Panc1 (cell line): ENCODE data around the gene GNAO1. TPM values are rescaled to one million over a fixed set of nuclear protein-coding genes. Genes with fewer than 3 reads are reported as not detected.
A peak's percentile ranks its signal among the peaks of the same experiment; 100 is the strongest.

Experiments used
- ATAC-seq: fragments of 200-7000 bp; cut with Tn5 transposase; 2 replicates; pipeline ENCODE4 v1.9.1; 2020; ENCODE audit warnings: mild to moderate bottlenecking, moderate library complexity
- BruUV-seq: library from RNA; stranded (reverse); fragments of 400-500 nt; replicated peaks from 2 replicates; lab custom pipeline; 2021; lab: Mats Ljungman, UMichigan
- CTCF ChIA-PET: fragments of 300-600 bp; sonication (Branson Sonifier 250); formaldehyde crosslinking; loops from one replicate; lab custom pipeline; 2022; ENCODE audit warnings: antibody characterized with exemption; lab: Charles Lee
- POLR2A ChIA-PET: fragments of 300-600 bp; sonication (Branson Sonifier 250); formaldehyde crosslinking; loops from one replicate; lab custom pipeline; 2022; ENCODE audit warnings: antibody characterized with exemption; lab: Charles Lee
- DNase-seq: peaks from one replicate; pipeline ENCODE4 v3.0.0-alpha.2; 2010; ENCODE audit warnings: low read depth, low spot score
- H3K27ac ChIP-seq: 2 replicates; pipeline ENCODE4 v1.5.1; 2011; ENCODE audit warnings: mild to moderate bottlenecking, low read length, inconsistent platforms
- H3K27me3 ChIP-seq: fragments of 200-500 bp; sonication (Bioruptor generic); 2 replicates; pipeline ENCODE4 v1.6.0; 2014; ENCODE audit warnings: low read length, inconsistent platforms; ENCODE audit not compliant: control insufficient read depth, insufficient read depth
- H3K36me3 ChIP-seq: fragments of 200-500 bp; sonication (Bioruptor generic); 2 replicates; pipeline ENCODE4 v1.5.1; 2014; ENCODE audit warnings: inconsistent platforms, mild to moderate bottlenecking, low read length, moderate library complexity; ENCODE audit not compliant: control insufficient read depth, insufficient read depth
- H3K4me1 ChIP-seq: 2 replicates; pipeline ENCODE4 v1.5.1; 2011; ENCODE audit warnings: inconsistent platforms, mild to moderate bottlenecking, low read length, moderate library complexity; ENCODE audit not compliant: control insufficient read depth, insufficient read depth
- H3K4me3 ChIP-seq, 2 experiments: 2 replicates each; pipeline ENCODE4 v1.5.1; 2011 to 2012; ENCODE audit warnings: low read depth in 2 of 2, low read length in 2 of 2, mild to moderate bottlenecking in 2 of 2, inconsistent platforms in 1 of 2, moderate library complexity in 1 of 2
- H3K9me3 ChIP-seq: fragments of 200-500 bp; sonication (Bioruptor generic); 2 replicates; pipeline ENCODE4 v1.5.1; 2014; ENCODE audit warnings: low read depth, mild to moderate bottlenecking, inconsistent platforms, low read length, moderate library complexity; ENCODE audit not compliant: control insufficient read depth, insufficient read depth
- CTCF ChIP-seq: fragments of 450-650 bp; IDR thresholded peaks from 2 replicates; pipeline ENCODE4 v1.5.1; 2017; ENCODE audit warnings: mild to moderate bottlenecking
- POLR2AphosphoS5 ChIP-seq: IDR thresholded peaks from 2 replicates; pipeline ENCODE4 v1.6.1; 2012; ENCODE audit warnings: mild to moderate bottlenecking, low read depth, low read length, moderate library complexity
- REST ChIP-seq, 2 experiments: IDR thresholded peaks; 2 replicates each; pipeline ENCODE4 v1.6.1; 2011 to 2012; ENCODE audit warnings: low read depth in 2 of 2, control low read depth in 1 of 2, low read length in 1 of 2, mild to moderate bottlenecking in 1 of 2, moderate library complexity in 1 of 2; ENCODE audit not compliant: insufficient read depth in 1 of 2
- SIN3A ChIP-seq: IDR thresholded peaks from 2 replicates; pipeline ENCODE4 v1.6.1; 2012; ENCODE audit warnings: low read depth, mild to moderate bottlenecking, low read length, moderate library complexity, borderline replicate concordance; ENCODE audit not compliant: insufficient read depth
- TCF7L2 ChIP-seq: IDR thresholded peaks from 2 replicates; pipeline ENCODE4 v1.6.1; 2011; ENCODE audit warnings: mild to moderate bottlenecking, low read depth, low read length, inconsistent platforms
- in situ Hi-C: cut with HindIII; loops from 2 replicates; pipeline ENCODE4 v1.10.0; 2016; ENCODE audit warnings: low sequenced_read_pairs, low pct_unique_long_range_greater_than_20kb
- intact Hi-C: fragments of 100-400 bp; cut with micrococcal nuclease; formaldehyde crosslinking; loops from one replicate; pipeline ENCODE4 v1.10.0; 2022; ENCODE audit not compliant: unreplicated experiment
- total RNA-seq: library from RNA; stranded (reverse); gene quantifications from one replicate; pipeline ENCODE4 v1.2.1, GENCODE V29; 2021; ENCODE audit not compliant: unreplicated experiment

The GNAO1 gene
- total RNA-seq, 1 experiment from 2014 or later = 33.4 TPM

GRCh38 chr16:56199164-56199563 lies 7.9 kb downstream of the GNAO1 start:
- Histone ChIP-seq H3K4me3 (no peak overlapping the region), H3K36me3 (no peaks in the 10 kb centered on the region), H3K4me1 (peaks cover 7% of the 10 kb centered on the region; the same call in 1 of the 2 replicates), H3K27me3 (no peaks in the 10 kb centered on the region), H3K27ac (no peak overlapping the region), H3K9me3 (no peaks in the 10 kb centered on the region)
- intact Hi-C loops (no loop called here), in situ Hi-C loops (no loop called here)
- no peak for DNase-seq
- no TSS peak for BruUV-seq
- ATAC-seq = no peak
- ChIA-PET POLR2A (no interaction called here), CTCF (no interaction called here)
- TF ChIP-seq REST (IDR thresholded peaks at IDR 0.05; ENCODE audit: insufficient read depth in 1 of 2, low read depth in 2 of 2, low read length in 1 of 2) = no peak
- no peak for TF ChIP-seq CTCF
- TF ChIP-seq POLR2AphosphoS5 = no peak
- TF ChIP-seq TCF7L2 = no peak
- no peak for TF ChIP-seq SIN3A

GRCh38 chr16:56201030-56201429 lies 9.7 kb downstream of the GNAO1 start:
- ChIA-PET POLR2A (no interaction called here), CTCF (no interaction called here)
- BruUV-seq = no TSS peak
- no peaks in the 10 kb centered on the region for H3K36me3 ChIP-seq
- ATAC-seq (no peak), DNase-seq (no peak)
- no peaks in the 10 kb centered on the region for H3K9me3 ChIP-seq
- H3K27ac ChIP-seq = 0 out of 2 replicates have a peak overlapping the region, but pooled peaks have one; percentile 20
- no peak overlapping the region for H3K4me3 ChIP-seq
- in situ Hi-C loops (no loop called here), intact Hi-C loops (no loop called here)
- no peaks in the 10 kb centered on the region for H3K27me3 ChIP-seq
- peaks cover 7% of the 10 kb centered on the region; the same call in 1 of the 2 replicates for H3K4me1 ChIP-seq
- no peak for TF ChIP-seq SIN3A
- no peak for TF ChIP-seq TCF7L2
- no peak for TF ChIP-seq CTCF
- TF ChIP-seq REST (IDR thresholded peaks at IDR 0.05; ENCODE audit: insufficient read depth in 1 of 2, low read depth in 2 of 2, low read length in 1 of 2) = no peak
- TF ChIP-seq POLR2AphosphoS5 = no peak
